DMS 273 (cell line): ENCODE results near the gene ARGLU1.

Experiments used
- DNase-seq: peaks from one replicate; lab custom pipeline; 2025; ENCODE audit not compliant: unreplicated experiment; lab: John Stamatoyannopoulos, UW

ARGLU1 gene

DNA sequence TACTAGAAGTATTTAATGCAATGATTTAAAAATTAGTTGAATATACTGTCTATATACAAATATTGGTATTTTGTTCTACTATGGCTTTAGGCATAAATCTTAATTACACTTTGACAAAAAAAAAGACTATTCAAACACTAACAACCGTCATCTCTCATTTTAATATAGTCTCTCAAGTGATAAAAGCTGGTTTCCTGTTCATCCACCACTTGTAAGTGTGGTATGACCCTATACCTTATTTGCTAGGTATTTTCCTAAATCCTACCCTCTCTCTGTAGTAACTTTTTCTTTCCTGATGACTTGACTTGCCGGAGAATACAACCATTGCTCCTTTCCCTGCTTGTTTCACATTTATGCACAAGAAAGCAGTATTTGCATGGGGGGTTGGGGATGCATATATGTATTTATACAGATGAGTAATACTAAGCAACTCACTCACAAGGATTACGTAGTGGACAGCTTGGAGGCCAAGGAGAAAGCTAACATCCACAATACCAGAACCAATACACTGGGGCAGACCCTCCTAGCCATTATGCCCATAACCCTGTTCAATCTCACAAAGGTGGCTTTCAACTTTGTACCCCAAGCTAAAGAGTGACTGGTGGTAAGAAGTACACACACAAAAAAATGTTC lies 19.8 kb downstream of the ARGLU1 start:
- no peak for DNase-seq

DNA sequence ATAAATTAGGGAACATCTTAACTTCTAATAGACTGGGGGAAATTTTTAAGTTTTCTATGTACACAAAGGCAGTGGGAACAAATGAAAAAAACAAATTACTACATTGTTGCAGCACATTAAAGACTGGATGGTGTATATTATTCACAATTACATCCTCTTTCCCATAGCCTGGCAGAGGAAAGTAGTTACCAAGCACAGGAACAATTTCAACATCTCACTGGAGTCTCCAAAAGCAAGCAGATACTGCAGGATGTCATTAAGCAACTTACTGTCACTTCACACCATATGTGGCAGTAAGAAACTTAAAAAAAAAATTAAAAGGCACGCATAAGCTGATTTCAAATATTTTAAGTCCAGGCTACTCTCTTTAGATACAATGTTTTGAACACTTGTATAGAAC lies 26.1 kb downstream of the ARGLU1 start:
- no peak for DNase-seq

DNA sequence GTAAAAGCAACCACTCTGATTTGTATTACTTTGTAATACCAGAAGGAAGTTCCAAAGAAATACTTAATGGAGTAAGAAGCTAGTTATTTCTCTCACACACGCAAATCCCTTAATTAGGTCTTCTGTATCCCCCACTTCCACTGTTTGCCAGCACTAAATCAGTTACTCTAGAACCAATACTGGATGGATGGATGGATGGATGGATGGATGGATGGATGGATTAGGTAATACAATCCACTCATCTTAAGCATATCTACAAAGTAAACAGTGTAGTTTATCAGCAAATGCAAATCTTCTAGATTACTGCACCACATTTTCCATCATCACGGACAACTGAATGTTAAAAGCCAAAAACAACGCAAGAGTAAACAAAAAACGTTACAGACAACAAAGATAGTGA lies 27.3 kb downstream of the ARGLU1 start:
- DNase-seq: no peak

DNA sequence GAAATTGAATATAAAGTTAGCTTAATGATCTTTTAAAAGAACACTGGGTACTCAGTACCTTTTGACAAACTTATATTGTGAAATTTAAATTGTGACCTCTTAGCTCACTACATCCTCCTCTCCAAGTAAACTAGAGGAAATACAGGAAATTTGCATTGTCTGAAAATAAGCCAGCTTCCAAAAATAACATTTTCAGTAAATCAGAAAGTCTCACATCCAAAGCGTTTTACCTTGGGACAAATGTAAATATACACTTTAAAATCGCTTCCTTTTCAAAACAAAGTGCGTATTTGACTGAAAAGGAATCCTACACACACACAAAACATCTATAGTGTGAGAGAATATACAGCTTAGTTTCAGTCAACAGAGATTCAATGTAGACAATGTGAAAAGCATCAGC lies 30.4 kb downstream of the ARGLU1 start:
- DNase-seq: no peak

DNA sequence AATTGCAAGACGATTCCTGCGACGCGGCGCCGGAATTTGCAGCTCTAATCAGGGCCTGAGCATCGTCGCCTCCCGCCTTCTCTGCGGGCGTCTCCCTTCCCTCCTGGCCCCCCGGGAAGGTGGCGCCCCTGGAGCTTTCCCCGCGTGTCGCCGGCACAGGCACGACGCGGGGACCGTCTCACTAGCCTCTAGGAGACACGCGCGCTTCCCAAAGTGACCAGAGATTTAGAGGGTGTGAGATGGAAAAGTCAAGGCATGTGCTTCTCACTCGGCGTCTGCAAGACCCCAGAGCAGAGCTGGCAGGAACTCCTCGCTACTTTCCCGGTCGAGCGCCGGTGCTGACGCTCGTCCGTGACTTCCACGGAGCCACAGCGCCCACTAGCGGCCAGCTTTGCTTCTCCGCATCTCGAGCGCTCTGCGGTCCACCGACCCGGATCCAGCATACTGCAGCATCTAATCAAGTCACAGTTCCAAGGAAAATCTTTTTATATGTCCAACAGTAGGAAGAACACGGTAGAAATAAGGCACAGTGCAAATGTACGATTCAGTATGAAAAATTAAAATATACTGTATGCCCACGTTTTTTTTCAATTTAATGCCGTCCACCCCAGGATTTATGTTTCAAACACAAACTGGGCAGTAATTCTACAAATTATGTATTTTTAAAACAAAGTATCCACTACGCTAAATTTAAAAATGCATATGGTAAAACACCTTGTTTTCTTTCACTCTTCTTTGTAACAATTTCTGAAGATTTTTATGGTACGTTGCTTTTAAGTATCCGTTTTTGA lies 31.5 kb downstream of the ARGLU1 start:
- DNase-seq: peak; percentile 93

DNA sequence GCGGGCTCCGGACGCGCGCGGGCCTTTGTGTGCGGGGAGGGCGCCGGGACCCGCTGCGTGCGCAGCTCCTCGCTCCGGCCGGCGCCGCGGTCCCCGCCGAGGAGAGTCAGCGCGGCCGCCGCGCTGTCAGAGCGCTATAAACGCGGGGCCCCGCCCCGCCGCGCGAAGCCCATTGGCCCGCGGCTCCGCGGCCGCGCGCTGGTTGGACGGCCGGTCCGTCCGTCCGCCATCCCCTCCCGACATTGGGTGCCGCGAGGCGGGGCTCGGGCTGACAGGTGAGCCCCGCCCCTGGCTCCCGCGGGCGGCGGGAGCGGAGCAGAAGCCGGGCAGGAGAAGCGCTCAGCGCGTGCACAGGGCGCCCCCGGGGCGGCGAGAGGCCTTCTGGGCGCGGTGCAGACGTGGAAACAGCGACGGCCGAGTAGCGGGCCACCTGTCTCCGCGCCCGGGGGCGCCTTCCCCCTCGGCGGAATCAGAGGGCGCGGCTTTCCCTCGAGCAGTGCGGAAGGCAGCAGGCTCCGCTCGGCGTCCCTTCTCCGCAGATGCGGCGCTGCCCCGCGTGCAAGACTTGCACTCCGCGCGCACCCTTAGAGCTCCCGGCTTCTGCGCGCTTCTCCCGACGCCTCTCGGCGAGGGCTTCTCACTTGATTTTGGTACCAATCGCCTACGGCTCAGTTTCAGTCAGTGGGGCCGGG lies 32.2 kb downstream of the ARGLU1 start, which contains the start of gene EFNB2:
EFNB2 (minus strand) TSS at position 111 of the 692 bp plus-strand sequence. CDS start 698 bp downstream, outside the sequence.
- DNase-seq: peak; percentile 97

DNA sequence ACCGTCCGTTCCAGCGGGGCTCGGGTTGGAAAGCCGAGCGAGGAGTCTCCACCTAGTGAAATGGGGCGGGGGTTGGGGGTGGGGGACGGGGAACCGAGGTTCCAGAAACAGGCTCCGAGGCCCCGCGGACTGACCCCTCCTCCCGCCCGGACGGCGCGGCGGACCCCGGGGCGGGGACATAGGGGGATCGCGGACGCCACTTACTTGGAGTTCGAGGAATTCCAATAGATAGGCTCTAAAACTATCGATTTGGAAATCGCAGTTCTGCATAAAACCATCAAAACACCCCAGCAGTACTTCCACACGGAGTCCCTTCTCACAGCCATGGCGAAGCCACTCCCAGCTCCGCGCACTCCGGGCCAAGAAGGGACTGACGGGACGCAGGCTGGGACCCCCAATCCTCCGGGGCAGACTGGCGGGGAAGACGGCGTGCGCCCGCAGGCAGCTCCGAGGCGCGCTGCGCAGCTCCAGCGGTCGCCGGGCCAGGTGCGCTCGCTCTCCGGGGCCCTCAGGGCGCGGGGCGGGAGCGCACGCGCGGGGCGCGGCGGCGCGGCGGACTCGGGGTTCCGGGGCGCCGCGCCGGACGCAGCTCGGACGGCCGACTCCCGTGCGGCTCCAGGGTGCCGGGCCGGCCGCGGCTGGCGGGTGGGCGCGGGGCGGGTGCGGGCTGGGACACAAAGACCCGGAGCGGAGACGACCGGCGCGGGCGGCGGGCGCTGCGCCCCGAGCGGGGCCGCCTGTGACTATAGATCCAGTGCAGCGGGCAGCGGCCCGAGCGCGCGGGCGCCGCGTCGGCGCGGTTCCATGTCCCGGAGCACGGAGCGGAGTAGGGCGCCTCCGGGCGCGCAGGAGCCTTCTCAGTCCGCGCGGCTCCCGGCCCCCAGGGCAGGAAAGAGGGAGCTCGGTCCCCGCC lies 33.0 kb downstream of the ARGLU1 start:
- peak; percentile 57 for DNase-seq

DNA sequence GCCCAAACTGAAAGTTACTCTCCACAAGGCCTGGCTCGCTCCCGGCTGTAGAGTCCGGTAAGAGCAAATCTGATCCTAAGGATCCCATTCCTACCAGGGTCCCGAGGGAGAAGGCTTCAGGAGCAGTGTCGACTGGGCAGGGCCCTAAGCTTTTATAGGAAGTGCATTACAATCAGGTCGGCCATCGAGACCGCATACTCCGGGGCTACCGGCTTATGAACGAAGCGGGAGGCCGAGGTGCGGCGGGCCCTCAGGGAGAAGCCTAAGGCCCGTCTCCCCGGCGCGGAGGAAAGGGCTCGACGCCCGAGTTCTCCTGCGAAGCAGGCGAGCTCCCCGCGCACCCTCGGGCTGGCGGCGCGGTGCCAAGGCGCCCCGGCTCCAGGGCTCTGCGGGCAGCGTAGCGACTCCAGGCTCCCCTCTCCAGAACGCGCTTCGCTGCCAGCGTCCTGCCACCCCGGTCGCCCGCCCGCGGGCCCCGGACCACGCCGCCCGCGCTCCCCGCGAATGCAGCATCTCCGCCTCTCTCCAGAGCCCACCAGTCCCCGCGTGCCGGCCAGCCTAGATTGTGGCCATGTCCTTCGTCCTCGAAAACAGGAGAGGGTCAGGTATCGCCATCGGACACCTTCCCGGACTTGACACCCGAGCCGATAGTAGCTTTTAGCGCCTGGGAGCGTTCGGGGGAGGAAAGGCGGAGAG lies 33.8 kb downstream of the ARGLU1 start:
- DNase-seq: peak; percentile 67

DNA sequence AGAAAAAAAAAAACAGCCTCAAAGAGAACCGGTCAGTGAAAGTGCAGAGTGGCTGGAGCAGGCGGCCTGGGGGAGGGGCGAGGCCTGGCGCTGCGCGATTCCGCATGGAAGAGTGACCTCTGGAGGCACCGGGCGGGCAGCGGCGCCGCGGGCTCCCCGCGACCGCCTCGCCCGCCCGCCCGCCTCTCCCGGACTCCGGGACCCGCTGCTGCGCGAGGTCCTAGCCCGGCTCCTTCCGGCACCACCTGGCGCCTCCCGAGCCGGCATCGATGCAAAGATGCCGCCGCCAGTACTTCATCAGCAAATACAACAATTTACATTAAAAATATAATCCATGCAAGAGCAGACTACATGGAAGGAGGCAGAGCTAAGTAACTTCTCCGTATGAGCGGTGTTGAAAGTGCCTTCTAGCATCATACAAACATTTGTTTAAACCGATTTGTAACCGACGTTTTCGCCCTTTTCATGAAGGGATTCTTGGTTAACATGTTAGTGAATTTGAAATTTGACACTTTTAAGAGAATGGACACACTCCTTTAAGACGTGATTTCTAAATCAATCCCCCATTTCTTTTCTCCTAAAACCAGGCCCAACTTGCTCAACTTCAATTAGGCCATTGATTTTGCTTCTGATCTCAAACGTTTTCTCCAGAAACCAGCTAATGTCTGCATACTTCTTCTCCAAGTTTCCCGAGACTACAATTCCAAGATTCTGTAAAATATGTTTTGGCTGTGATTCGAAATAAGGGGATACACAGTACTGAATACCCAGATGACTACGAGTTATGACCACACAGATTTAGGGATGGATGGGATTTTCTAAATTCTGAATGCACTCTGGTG lies 34.6 kb downstream of the ARGLU1 start:
- DNase-seq: peak; percentile 77

DNA sequence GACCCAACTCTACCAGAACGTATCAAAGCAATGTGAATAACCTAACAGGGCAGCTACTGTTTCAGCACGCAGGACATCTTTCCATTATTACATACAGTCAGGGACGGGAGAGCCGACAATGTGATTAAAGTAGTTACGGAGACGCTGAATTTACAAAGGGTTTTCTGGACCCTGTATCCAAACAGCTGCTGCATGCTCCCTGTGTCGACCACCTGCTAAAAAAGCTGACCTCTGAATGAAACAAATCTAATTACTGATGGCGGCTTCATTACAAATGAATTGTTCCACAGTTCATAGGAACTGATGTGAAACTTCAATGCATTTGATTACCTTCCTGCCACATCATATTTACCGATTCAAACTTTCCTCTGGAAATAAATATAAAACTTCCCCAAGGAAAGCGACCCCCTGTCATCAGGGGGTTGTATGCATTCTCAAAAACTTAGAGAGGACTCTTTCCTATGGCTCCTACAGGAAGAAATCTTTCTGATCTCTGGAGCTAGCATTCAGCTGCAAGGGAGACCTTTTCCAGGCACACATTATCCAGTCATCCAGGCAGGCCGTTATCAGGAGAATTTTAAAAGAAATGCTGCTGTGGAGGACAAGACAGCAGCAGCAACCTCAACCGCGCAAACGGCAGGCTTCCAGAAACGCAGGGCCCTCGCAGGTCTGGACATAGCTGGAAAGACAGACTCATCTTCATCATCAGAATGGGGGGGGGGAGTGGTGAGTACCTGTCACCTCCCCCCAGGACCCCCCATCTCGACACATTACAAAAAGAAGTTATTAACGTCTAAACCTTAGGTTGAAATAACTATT lies 35.6 kb downstream of the ARGLU1 start:
- no peak for DNase-seq

DNA sequence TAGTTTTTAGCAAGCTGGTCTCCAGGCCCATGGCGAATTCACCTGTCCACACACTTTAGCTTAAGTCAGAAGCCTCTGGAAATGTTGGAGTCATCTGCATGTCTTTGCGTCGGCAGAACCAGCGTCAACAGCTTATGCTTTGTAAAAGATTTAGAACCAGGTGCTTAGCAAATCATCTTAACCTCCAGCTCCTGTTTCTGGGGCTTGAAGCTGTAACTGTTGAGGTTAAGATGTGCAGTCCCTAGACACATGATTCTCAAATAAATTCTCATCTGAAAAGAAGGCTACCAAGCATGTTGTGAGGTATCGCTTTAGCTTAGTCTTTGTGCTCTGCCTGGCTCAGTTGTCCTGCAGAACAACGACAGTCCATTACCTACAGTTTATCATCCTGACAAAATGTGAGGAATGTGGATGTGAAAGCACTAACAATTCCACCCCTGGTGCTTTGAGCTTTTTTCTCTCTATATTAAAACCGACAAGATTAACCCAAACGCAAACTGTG lies 36.9 kb downstream of the ARGLU1 start:
- DNase-seq: no peak

DNA sequence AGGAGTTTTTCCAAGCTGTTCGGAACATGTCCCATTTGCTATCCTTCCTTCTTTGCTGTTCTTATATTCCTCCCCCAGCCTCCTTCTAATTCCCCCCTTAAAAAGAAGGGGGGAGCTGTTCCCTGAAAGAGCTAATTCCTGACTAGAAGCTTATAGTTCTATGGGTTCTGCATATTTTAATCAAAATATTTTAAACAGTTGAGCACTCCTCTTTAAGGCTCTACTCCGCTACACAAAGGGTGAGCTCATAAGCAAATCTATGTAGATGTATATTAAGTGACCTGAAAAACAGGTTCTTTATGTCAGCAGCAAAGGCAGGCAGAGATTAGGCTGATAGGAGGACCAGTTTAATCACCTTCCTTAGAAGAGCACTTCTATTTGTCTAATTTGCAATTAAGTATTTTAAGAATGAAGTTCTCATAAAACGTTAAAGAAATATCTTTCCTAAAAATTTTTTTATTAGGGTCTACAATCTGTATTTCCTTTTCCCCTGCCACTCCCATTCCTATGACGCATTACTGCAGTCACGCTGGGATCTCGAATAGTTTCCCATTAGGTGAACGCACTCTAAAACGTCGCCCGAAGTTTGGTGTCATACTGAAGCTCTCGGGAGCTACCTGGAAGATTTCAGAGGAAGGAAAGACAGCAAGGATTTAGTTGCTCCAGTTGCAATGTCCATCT lies 37.6 kb downstream of the ARGLU1 start:
- DNase-seq: no peak

DNA sequence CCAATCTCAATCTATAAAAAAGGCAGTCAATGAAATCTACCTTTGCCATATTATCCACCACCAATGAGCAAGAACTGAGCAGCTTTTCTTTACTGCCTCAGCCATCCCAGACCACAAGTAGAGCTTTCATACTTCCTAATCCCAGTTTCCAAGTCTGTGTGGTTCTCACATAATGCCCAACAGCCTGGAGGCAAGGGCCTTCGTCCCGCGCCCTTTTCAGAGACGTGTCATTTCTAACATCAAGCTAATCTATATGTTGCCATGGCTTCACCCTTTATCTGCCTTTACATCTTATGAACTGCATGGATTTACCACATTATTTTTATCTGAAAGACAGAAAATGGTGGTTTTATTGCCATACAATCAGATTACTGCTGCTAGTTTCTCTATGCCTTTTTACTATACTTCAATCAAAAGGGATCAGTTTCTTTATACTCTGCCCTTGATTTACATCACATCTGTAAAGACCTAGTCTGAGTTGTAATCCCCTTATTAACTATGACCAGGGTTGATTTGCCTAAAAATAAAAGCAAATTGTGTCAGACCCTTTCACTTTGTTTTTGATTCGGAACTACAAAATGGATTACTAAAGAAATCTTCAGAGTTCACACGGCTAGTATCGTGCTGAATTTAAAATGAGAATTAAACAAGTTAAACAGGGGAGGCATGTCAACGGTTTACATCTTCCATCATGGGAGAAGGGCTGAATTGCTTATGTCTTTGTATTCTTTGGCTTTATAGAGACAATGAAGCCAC lies 38.3 kb downstream of the ARGLU1 start:
- no peak for DNase-seq

DNA sequence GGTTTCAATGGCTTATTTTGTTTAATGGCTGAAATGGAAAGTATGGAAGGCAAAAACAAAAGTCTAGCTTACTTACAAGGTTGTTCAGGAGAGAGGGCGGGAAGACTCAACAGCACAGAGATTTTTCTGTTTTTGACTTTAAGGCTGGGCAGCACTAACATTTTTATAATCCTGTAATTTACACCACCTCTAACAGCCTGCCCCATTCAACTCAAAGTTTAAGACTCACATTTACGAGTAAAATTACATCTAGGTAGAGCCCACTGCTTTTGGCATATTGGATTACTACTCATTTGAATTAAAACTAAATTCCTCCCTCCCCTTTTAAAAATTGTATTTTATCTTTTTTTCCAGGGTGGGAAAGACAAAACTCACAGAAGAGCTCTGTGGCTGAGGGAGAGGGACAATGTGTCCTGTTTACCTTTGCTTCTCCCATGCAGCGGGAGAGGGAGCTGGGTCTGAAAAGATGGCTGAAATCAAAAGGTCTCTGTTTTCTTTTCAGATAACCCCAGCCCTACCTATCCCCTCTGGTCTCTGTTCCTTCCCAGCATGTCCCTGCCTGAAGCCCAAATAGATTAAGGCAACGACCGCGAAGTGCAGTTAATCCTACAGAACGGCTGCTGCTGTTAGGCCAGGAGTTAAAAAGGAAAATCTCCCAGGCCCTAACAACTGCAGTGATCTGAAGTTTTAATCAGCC lies 39.1 kb downstream of the ARGLU1 start:
- no peak for DNase-seq

DNA sequence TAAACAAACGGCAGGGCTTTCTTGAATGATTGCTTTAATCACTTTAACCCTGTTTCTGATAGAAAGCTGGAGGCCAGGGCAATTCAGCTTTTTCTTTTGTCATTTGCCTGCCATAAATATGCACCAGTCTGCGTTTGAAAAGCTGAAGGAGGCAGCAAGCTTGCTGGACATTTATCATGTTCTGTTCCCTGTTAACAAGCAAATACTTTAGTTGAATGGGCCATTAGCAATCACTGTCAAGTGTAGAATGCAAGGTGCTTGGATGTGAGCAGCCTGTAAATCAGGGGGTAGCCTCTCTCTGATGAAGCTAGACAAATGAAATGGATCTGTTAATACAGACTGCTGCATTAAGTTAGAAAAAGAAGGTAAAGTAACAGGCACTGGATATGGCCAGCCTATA lies 40.1 kb downstream of the ARGLU1 start:
- DNase-seq: no peak

DNA sequence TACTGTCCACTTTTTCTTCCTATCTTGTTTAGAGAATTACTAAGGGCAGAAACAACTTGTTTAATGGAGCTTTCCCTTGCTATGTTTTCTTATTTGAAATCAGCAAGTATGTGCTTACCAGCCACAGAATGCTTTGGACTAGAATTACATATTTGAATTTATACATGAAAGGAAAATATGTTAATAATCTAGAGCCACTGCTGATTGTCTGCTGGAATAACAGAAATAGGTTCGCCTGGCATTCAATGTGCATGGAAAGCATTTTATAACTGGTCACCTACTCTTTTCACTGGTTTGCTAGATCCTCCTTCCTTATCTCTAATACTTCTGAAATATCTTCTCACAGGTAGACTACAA lies 40.5 kb downstream of the ARGLU1 start:
- DNase-seq: no peak
